RWPE1 (cell line): Measurements from ENCODE around the gene SOCS1.

Source experiments
- CTCF ChIA-PET: fragments of 350-600 bp; sonication (Branson Sonifier 250); formaldehyde crosslinking; extraction: SDS; loops from one replicate; lab custom pipeline; 2021; lab: Yijun Ruan, JAX
- POLR2A ChIA-PET: fragments of 400-600 bp; formaldehyde crosslinking; extraction: SDS; loops from one replicate; lab custom pipeline; 2020; ENCODE audit warnings: antibody characterized with exemption; ENCODE audit not compliant: low non-redundant PET; lab: Yijun Ruan, JAX
- DNase-seq: peaks from one replicate; pipeline ENCODE4 v3.0.0; 2012; ENCODE audit warnings: low spot score
- H3K27ac ChIP-seq: fragments of 450-650 bp; 2 replicates; pipeline ENCODE4 v1.5.1; 2017
- TF ChIP-seq, protein P1 (sequence below): fragments of 450-650 bp; conservative IDR thresholded peaks from 2 replicates; pipeline ENCODE4 v1.5.1; 2017; ENCODE audit warnings: low read depth, mild to moderate bottlenecking

SOCS1 gene

DNA sequence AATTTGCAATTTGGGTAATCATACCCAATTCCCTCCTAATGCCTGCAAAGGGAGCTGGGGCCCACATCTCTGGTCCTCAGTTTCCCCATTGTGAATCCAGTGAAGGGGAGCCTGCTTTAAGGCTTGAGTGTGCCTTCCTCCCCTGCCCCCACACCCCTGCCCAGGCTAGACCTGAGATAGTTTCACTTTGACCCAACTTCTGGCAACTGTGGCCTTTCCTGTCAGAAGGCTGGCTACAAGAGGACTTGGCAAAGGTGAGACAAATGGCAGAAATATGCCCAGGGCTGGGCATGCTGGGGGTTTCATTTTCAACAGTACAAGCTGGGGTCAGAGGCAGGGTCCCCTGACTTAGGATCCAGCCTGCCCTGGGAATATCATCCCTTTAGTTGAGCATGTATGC is 10.0 kb downstream of the SOCS1 start:
- no peak for DNase-seq
- no peak overlapping the region for H3K27ac ChIP-seq
- ChIA-PET POLR2A (no interaction called here), CTCF (no interaction called here)
- TF ChIP-seq, protein P1, sequence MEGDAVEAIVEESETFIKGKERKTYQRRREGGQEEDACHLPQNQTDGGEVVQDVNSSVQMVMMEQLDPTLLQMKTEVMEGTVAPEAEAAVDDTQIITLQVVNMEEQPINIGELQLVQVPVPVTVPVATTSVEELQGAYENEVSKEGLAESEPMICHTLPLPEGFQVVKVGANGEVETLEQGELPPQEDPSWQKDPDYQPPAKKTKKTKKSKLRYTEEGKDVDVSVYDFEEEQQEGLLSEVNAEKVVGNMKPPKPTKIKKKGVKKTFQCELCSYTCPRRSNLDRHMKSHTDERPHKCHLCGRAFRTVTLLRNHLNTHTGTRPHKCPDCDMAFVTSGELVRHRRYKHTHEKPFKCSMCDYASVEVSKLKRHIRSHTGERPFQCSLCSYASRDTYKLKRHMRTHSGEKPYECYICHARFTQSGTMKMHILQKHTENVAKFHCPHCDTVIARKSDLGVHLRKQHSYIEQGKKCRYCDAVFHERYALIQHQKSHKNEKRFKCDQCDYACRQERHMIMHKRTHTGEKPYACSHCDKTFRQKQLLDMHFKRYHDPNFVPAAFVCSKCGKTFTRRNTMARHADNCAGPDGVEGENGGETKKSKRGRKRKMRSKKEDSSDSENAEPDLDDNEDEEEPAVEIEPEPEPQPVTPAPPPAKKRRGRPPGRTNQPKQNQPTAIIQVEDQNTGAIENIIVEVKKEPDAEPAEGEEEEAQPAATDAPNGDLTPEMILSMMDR, result no peak

DNA sequence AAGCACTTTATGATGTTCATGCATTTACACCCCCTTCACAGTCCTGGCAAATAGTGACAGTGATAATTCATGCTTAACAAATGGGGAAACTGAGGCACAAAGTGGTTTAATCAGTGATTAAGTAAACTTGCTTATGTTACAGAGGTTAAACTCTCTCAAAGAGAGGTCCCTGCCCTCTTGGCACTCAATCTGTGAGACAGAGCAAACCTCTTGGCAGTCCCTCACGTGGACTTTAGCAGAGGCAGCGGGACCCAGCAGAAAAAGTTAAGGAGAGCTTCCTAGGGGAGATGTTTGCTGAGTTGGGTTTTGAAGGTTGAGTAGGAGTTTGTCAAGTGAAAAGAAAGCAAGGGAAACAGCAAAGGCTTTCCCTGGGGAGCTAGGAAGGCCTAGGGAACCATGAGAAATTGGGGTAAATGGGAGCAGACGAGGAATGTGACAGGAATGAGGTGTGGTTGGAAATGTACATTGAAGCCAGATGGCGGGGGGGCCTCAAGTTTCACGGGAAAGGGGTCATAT is 10.7 kb downstream of the SOCS1 start:
- POLR2A ChIA-PET, result no interaction called here
- DNase-seq, result no peak
- H3K27ac ChIP-seq, result no peak overlapping the region
- CTCF ChIA-PET, result no interaction called here
- TF ChIP-seq, protein P1, result no peak

DNA sequence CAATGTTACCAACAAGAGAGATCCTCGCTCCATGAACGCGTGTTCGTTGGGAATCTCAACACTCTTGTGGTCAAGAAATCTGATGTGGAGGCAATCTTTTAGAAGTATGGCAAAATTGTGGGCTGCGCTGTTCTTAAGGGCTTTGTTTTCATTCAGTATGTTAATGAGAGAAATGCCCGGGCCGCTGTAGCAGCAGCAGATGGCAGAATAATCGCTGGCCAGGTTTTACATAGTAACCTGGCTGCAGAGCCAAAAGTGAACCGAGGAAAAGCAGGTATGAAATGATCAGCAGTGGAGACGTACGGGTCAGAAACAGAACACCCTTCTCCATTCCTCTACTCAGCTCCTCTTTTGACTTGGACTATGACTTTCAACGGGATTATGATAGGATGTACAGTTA is 13.3 kb downstream of the SOCS1 start:
- POLR2A ChIA-PET, result no interaction called here
- H3K27ac ChIP-seq, result no peak overlapping the region
- TF ChIP-seq, protein P1, result no peak
- CTCF ChIA-PET, result no interaction called here
- DNase-seq, result no peak

DNA sequence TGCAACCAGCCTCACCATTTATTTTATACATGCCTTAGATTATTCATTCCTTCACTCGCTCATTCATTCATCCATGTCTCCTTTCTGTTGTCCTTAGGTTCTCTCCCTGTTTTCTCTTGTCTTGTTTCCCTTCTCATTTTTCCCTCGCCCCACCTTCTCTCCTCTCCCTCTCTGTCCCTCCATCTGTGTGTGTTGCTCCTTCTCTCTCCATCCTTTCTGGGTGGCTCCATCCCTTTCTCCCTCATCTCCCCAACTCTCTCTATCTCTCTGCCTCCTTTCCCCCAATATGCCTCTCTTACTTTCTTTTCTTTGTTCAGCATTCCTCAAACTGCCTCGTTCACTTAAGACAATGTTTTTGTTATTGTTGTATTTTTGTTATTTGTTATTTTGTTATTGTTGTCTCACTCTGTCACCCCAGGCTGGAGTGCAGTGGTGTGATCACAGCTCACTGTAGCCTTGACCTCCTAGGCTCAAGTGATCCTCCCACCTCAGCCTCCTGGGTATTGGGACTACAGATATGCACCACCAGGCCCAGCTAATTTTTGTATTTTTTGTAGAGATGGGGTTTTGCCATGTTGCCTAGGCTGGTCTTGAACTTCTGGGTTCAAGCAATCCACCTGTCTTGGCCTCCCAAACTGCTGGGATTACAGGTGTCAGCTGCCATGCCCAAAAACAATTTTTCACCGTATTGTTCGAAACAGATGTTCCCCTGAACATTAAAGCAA is 14.4 kb downstream of the SOCS1 start:
- CTCF ChIA-PET, result no interaction called here
- DNase-seq, result no peak
- no peak overlapping the region for H3K27ac ChIP-seq
- POLR2A ChIA-PET, result no interaction called here
- TF ChIP-seq, protein P1, result no peak

DNA sequence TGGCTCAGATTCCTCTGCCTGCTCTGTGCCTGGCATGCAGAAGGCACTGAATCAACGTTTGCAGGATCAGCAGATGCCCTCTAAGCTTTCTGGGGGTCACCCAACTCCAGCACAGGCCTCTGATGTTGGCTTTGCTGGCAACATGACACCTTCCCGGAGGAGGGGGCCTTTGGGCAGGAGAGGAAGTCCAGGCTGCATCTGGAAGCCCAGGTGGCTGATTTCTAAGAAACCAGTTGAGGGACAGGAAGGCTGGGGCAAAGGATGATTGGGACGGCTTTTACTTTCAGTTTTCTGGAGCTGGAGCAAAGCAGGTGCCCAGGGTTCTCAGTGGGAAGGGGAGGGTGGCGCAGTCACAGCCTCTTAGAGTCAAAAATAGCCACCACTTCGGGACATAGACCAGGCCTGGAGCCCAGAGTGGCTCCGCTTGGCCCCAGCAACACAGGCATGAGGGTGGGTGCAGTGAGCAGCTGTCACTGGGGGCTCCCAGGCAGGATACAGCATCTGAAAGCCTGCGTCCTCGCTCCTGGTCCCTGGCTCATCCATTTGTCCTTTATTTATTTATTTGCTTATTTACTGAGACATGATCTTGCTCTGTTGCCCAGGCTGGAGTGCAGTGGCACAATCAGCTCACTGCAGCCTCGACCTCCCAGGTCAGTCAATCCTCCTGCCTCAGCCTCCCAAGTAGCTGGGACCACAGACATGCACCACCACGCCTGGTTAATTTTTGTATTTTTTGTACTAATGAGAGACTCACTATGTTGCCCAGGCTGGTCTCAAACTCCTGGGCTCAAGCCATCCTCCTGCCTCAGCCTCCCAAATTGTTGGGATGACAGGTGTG is 15.1 kb downstream of the SOCS1 start:
- CTCF ChIA-PET, result no interaction called here
- no peak overlapping the region for H3K27ac ChIP-seq
- POLR2A ChIA-PET, result no interaction called here
- TF ChIP-seq, protein P1, result no peak
- DNase-seq, result no peak
